Ishikawa (cell line): Measurements from ENCODE around the gene SLC9A7.

Source experiments
- CEBPB ChIP-seq: IDR thresholded peaks from 2 replicates; pipeline ENCODE4 v1.6.1; 2012
- CREB1 ChIP-seq: IDR thresholded peaks from 2 replicates; pipeline ENCODE4 v1.6.1; 2012; ENCODE audit warnings: low read depth
- EGR1 ChIP-seq: IDR thresholded peaks from 2 replicates; pipeline ENCODE4 v1.6.1; 2012
- EP300 ChIP-seq: IDR thresholded peaks from 2 replicates; pipeline ENCODE4 v1.6.1; 2012; ENCODE audit warnings: borderline replicate concordance
- FOXM1 ChIP-seq: IDR thresholded peaks from 2 replicates; pipeline ENCODE4 v1.6.1; 2012; ENCODE audit warnings: low read depth, borderline replicate concordance
- NFIC ChIP-seq: IDR thresholded peaks from 2 replicates; pipeline ENCODE4 v1.6.1; 2012
- RAD21 ChIP-seq: IDR thresholded peaks from 2 replicates; pipeline ENCODE4 v1.6.1; 2012; ENCODE audit warnings: low read depth
- REST ChIP-seq: IDR thresholded peaks from 2 replicates; pipeline ENCODE4 v1.6.1; 2012; ENCODE audit warnings: low read depth, mild to moderate bottlenecking
- TAF1 ChIP-seq: IDR thresholded peaks from 2 replicates; pipeline ENCODE4 v1.6.1; 2012; ENCODE audit warnings: low read depth, mild to moderate bottlenecking
- TEAD4 ChIP-seq: IDR thresholded peaks from 2 replicates; pipeline ENCODE4 v1.6.1; 2012
- YY1 ChIP-seq: IDR thresholded peaks from 2 replicates; pipeline ENCODE4 v1.6.1; 2012; ENCODE audit warnings: low read depth
- ZBTB7A ChIP-seq: IDR thresholded peaks from 2 replicates; pipeline ENCODE4 v1.6.1; 2012; ENCODE audit warnings: low read depth
- TF ChIP-seq, protein P1 (sequence below): IDR thresholded peaks from 2 replicates; pipeline ENCODE4 v1.6.1; 2012
- TF ChIP-seq, protein P2 (sequence below): IDR thresholded peaks from 2 replicates; pipeline ENCODE4 v1.6.1; 2012

DNA sequence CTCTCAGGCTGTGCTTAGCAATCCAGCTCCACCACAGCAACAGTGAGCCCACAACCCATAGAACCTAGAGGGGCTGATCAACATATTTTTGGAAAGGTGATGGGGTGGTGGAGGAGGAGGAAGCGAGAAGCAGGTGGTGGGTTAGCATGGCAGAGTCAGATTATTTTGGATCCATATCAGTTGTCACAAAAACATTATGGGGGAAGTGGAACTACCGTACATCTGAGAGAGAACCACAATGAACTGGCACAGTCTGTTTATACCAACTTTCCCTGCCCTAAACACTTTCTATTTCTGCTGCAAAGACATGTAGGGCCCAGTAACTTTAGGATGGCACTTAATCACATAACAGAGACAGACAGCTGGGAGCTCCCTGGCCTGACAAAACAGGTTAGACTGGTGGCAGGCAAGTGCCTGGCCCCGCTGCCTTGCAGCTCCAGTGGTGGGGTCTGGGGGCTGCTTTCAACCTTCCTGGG lies 4.3 kb downstream of the SLC9A7 start:
- TF ChIP-seq REST (no peak), EP300 (no peak), RAD21 (no peak), CREB1 (no peak), TEAD4 (no peak), ZBTB7A (no peak), NFIC (no peak), TAF1 (no peak), YY1 (no peak), FOXM1 (no peak), EGR1 (no peak), CEBPB (no peak)
- TF ChIP-seq, protein P1, sequence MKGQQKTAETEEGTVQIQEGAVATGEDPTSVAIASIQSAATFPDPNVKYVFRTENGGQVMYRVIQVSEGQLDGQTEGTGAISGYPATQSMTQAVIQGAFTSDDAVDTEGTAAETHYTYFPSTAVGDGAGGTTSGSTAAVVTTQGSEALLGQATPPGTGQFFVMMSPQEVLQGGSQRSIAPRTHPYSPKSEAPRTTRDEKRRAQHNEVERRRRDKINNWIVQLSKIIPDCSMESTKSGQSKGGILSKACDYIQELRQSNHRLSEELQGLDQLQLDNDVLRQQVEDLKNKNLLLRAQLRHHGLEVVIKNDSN: no peak
- TF ChIP-seq, protein P2, sequence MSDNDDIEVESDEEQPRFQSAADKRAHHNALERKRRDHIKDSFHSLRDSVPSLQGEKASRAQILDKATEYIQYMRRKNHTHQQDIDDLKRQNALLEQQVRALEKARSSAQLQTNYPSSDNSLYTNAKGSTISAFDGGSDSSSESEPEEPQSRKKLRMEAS: no peak
